ELR (cell line): ENCODE results near the gene SLC25A22.
A peak's percentile ranks its signal among the peaks of the same experiment; 100 is the strongest.

ENCODE experiments used
- DNase-seq: peaks from one replicate; pipeline ENCODE4 v3.0.0-alpha.2; 2015; ENCODE audit warnings: low read depth

SLC25A22 gene

DNA sequence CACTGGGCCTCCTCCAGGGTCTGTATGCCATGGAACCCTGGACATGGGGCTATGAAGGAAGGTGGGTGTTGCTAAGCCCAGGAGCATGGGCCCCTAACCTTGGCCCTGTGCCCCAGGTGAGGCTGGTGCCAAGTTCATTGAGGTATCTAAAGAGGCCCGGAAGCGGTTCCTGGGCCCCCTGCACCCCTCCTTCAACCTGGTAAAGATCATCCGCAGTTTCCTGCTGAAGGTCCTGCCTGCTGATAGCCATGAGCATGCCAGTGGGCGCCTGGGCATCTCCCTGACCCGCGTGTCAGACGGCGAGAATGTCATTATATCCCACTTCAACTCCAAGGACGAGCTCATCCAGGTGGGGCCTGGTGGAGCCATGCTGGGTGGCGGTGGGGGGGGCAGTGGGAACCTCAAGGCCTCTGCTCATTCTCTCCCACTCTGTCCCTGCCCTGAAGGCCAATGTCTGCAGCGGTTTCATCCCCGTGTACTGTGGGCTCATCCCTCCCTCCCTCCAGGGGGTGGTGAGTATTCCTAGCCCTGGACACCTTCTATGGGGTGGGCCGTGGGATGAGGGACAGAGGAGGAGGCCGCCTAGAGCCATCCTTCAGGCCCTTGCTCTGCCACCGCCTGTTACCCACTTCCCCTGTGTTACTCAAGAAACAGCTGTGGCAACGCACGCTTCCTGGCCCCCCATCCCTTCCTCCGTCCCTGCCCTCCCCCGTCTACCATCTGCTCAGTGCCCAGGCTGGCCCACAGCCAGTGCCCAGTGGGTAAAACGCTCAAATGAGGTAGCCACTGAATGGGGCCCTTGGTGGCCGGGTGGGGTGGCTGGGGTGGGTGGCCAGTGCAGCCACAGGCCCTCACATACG is 23.7 kb upstream of the SLC25A22 start:
- no peak for DNase-seq

GRCh38 chr11:820655-821511 is 22.8 kb upstream of the SLC25A22 start:
- DNase-seq, result peak; percentile 65

DNA sequence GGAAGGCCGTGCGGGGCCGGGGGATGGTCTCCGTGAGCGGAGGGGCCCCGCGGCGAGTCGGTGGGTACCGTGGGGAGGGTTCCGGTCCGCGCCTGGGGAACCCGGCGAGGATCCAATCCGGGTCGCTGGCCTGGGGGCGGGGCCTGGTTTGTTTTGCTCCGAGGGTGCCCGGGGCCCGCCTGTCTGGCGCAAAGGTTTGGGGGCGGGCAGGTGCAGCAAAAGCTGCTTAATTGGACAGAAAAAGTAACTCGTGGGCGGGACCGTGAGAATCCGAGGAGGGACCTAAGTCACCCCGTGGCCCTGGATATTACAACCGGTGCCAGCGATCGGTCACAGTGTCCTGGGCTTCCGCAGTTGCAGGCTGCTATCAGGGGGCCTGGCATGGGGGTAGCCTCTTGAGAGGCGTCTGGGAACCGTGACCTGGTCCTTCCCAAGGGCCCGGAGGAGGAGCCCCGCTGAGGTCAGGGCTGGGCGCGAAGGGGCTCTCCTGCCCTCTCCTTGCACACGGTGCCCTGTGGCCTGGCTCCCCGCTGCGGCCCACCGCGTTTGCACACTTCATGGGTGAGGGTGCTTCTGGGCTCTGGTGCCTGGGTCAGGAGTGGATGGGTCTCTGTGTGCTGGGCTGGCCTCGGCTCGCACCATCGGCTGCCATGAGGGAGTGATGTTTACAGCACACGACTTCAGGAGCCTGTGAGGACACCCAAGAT is 22.0 kb upstream of the SLC25A22 start:
- peak; percentile 91 for DNase-seq

- peak; percentile 92 for DNase-seq
Observed at GRCh38 chr11:819129-819931, 21.2 kb upstream of the SLC25A22 start.

- peak; percentile 57 for DNase-seq
Observed at GRCh38 chr11:818396-819128, 20.5 kb upstream of the SLC25A22 start, which contains the start of gene PNPLA2. Gene PNPLA2 (plus strand): TSS chr11:818914. CDS start chr11:819719, 805 bp downstream.

DNA sequence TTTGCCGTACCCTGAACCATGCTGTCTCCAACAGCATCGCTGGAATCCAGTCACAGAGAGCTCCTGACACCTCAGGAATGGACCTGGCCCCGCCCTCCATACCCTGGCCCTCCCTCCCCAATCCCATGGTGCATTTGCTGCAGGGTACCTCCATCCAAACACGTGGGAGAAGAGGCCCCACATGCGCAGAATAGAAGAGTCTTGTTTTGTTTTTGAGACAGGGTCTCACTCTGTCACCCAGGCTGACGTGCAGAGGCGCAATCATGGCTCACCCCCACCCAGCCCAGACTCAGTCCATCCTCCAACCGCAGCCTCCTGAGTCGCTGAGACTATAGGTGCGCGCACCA is 18.3 kb upstream of the SLC25A22 start:
- DNase-seq, result no peak

GRCh38 chr11:815675-816432 is 17.8 kb upstream of the SLC25A22 start:
- no peak for DNase-seq

DNA sequence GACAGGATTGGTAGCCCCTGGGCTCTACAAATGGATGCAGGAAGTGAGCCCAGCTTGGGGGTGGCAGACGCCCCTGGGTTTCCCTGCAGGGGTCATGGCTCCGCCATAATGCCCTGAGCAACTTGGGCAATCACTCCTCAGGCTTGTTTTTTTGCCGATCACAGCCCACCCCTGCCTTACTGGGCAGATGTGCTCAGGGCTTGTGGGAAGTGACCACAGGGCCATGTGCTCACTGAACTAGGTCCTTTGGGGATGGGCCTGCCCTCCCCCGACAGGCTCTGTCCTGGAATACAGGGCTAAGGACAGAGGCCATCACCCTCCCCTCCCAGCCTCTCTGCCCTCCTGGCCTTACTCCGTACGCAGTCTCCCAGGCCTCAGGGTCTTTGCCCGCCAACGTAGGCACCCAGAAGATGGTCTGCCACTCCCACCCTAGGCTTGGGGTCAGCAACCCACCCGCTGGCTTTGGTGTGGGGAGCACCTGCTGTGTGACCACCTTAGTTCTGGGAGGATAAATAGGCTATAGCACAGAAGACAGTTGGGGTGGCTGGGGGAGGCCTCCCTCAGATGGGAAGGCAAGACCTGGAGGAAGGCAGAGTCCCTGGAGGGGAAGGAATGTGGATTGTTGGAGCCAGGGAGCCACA is 15.5 kb upstream of the SLC25A22 start:
- DNase-seq, result no peak

GRCh38 chr11:813072-813455 is 15.0 kb upstream of the SLC25A22 start:
- DNase-seq, result no peak

GRCh38 chr11:812390-812789 is 14.3 kb upstream of the SLC25A22 start:
- no peak for DNase-seq

GRCh38 chr11:811446-812245 is 13.6 kb upstream of the SLC25A22 start:
- DNase-seq, result peak; percentile 33

DNA sequence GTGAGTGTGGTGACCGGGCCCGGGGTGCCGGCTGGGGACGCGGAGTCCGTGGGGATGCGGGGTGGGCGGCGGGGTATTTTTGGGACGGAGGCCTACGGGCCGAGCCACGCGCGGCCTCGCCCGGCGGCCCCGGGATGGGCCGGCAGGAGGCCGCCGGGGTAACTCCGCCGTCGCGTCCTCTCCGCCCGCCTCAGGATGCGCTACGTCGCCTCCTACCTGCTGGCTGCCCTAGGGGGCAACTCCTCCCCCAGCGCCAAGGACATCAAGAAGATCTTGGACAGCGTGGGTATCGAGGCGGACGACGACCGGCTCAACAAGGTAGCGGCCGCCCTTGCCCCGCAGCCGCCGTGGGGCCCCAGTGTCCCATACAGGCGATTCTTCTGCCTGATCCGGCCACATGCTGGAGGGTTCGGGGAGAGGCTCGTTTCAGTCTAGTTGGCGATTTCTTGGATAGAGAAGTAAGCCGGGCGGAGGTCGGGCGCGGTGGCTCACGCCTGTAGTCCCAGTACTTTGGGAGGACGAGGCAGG is 12.0 kb upstream of the SLC25A22 start:
- DNase-seq, result no peak

DNA sequence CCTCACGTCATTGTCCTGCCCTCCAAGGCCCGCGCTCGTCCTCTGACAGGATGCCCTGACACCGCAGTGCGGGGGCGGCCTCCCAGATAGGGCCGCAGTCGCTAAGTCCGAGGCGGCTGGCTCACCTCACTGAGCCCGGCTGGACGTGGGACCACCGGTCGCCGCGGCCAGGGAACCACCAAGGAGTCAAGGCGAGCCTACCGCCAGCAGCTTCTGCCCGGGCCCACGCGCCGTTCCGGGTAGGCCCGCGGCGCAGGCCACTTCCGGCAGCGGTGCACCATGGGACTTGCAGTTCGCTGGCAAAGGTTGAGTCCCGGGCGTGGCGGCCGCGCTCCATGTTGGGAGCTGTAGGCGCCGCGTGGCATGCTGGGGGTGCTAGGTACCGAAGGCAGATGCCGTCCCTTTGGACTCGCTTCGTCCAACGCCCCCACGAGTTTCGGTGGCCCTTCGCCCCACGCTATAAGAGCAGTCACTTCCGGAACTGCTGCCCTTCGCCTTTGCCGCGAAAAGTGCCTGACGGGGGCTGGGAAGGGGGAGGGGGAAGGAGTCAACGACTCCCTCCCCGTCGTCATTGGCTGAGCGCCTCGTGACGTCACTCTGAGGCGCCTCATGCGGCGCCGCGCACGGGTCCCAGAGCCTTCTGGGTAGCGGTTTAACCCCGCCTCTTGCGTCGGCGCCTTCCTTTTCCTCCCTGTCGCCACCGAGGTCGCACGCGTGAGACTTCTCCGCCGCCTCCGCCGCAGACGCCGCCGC is 11.4 kb upstream of the SLC25A22 start, which contains the start of gene RPLP2:
Gene RPLP2 (plus strand): TSS at position 681 of the 753 bp plus-strand sequence. CDS start 268 bp downstream, outside the sequence.
- DNase-seq, result peak; percentile 97

DNA sequence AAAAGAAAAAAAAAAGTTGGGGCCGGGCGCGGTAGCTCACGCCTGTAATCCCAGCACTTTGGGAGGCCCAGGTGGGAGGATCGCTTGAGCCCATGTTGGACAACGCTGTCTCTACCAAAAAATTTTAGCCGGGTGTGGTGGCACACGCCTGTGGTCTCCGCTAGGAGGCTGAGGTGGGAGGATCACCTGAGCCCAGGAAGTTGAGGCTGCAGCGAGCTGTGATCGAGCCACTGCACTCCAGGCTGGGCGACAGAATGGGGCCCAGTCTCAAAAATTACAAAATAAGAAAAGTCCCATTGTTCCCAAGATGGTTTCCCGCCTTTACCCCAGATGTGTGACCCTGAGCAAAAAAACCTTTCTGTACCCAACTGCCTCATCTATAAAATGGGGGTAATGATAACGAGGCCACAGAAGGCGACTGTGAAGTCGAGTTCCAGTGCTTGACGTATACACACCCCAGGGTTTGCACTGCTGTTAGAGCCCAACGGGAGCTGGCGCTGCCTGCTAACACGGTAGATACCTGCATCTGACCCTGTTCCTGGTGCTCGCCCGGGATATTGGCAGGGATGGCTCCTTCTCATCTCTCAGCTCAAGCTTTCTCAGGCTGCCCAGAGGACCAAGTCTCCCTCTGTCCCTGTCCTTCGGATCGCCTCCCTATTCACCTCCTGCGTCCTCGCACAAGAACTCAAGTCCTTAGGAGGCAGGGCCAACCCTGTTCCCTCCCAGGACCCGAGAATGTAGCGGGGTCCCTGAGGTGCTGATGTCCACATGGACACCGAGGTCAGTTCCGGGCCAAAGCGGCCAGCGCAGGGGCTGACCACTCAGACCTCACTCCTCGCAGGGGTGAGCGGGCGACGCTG is 10.6 kb upstream of the SLC25A22 start:
- no peak for DNase-seq

- no peak for DNase-seq
Observed at GRCh38 chr11:804599-804964, 6.5 kb upstream of the SLC25A22 start.

GRCh38 chr11:803770-804598 is 5.9 kb upstream of the SLC25A22 start:
- no peak for DNase-seq
